HCT116 (cell line): ENCODE data around the gene KLF11. TPM values are rescaled to one million over a fixed set of nuclear protein-coding genes. Genes with fewer than 3 reads are reported as not detected.

Experiments
- ATAC-seq: fragments of 200-7000 bp; cut with Tn5 transposase; 2 replicates; pipeline ENCODE4 v1.9.1; 2020; ENCODE audit warnings: mild to moderate bottlenecking, moderate library complexity
- BruUV-seq: library from RNA; stranded (reverse); fragments of 400-500 nt; replicated peaks from 2 replicates; lab custom pipeline; 2021; lab: Mats Ljungman, UMichigan
- CTCF ChIA-PET: fragments of 300-600 bp; sonication (Branson Sonifier 250); formaldehyde crosslinking; loops from one replicate; lab custom pipeline; 2021; ENCODE audit warnings: antibody characterized with exemption; lab: Charles Lee
- POLR2A ChIA-PET: fragments of 300-600, 350-600 bp; sonication (Branson Sonifier 250); formaldehyde crosslinking; loops from one replicate; lab custom pipeline; 2021; ENCODE audit warnings: antibody characterized with exemption; lab: Charles Lee
- RAD21 ChIA-PET, 2 experiments: fragments of 300-600 bp; sonication (Branson Sonifier 250); formaldehyde crosslinking; loops; one replicate each; lab custom pipeline; 2023; ENCODE audit warnings: low total read pairs in 2 of 2; ENCODE audit not compliant: uncharacterized antibody in 2 of 2, unreplicated experiment in 2 of 2, low non-redundant PET in 1 of 2; lab: Charles Lee
- DNase-seq: peaks from one replicate; pipeline ENCODE4 v3.0.0-alpha.2; 2010; ENCODE audit warnings: low read depth, low spot score
- H2AFZ ChIP-seq: fragments of 200-600 bp; shearing (Covaris generic), sonication (generic); 2 replicates; pipeline ENCODE4 v1.6.1; 2017; ENCODE audit warnings: low read depth, mixed run types, mixed read lengths, antibody characterized with exemption, low read length; ENCODE audit not compliant: poor library complexity, severe bottlenecking
- H3K27ac ChIP-seq: 2 replicates; pipeline ENCODE4 v1.5.1; 2012; ENCODE audit warnings: low read depth, low read length
- H3K27me3 ChIP-seq: fragments of 200-600 bp; sonication (generic); 2 replicates; pipeline ENCODE4 v1.6.1; 2016; ENCODE audit warnings: mixed run types, low read length, mixed read lengths; ENCODE audit not compliant: insufficient read depth
- H3K36me3 ChIP-seq, 2 experiments: fragments of 200-500 bp in 1 of 2; fragments of 200-600 bp in 1 of 2; sonication (Bioruptor generic) in 1 of 2; sonication (generic) in 1 of 2; 2 replicates each; pipeline versions ENCODE4 v1.5.1 to v1.6.1; 2014 to 2016; ENCODE audit warnings: low read length in 2 of 2, inconsistent platforms in 1 of 2, mixed read lengths in 1 of 2, mixed run types in 1 of 2; ENCODE audit not compliant: insufficient read depth in 2 of 2, control insufficient read depth in 1 of 2
- H3K4me1 ChIP-seq, 2 experiments: fragments of 200-600 bp in 1 of 2; sonication (generic) in 1 of 2; 2 replicates each; pipeline versions ENCODE4 v1.5.1 to v1.6.1; 2012 to 2017; ENCODE audit warnings: low read length in 2 of 2, inconsistent platforms in 1 of 2, mild to moderate bottlenecking in 1 of 2, mixed read lengths in 1 of 2, mixed run types in 1 of 2, moderate library complexity in 1 of 2; ENCODE audit not compliant: insufficient read depth in 2 of 2, control insufficient read depth in 1 of 2
- H3K4me2 ChIP-seq: fragments of 200-600 bp; sonication (generic); 2 replicates; pipeline ENCODE4 v1.6.1; 2017; ENCODE audit warnings: mixed run types, low read length, mixed read lengths
- H3K4me3 ChIP-seq, 2 experiments: fragments of 200-600 bp in 1 of 2; sonication (generic) in 1 of 2; replicated peaks in 1 of 2; 2 replicates each; pipeline ENCODE4 v1.5.1; 2011 to 2016; ENCODE audit warnings: low read length in 2 of 2, control low read depth in 1 of 2, low read depth in 1 of 2, mild to moderate bottlenecking in 1 of 2, mixed read lengths in 1 of 2, mixed run types in 1 of 2
- H3K79me2 ChIP-seq: fragments of 200-600 bp; sonication (generic); 2 replicates; pipeline ENCODE4 v1.6.1; 2017; ENCODE audit warnings: mild to moderate bottlenecking, mixed run types, low read length, moderate library complexity, mixed read lengths; ENCODE audit not compliant: insufficient read depth
- H3K9ac ChIP-seq: fragments of 200-600 bp; sonication (generic); 2 replicates; pipeline ENCODE4 v1.6.1; 2016; ENCODE audit warnings: low read length, mixed read lengths
- H3K9me2 ChIP-seq: fragments of 200-600 bp; sonication (generic), shearing (Covaris generic); 2 replicates; pipeline ENCODE4 v1.6.1; 2017; ENCODE audit warnings: mixed run types, mild to moderate bottlenecking, moderate library complexity; ENCODE audit not compliant: insufficient read depth
- H3K9me3 ChIP-seq, 2 experiments: fragments of 200-500 bp in 1 of 2; fragments of 200-600 bp in 1 of 2; sonication (Bioruptor generic) in 1 of 2; sonication (generic) in 1 of 2; 2 replicates each; pipeline ENCODE4 v1.6.1; 2014 to 2017; ENCODE audit warnings: low read length in 2 of 2, mixed read lengths in 2 of 2, inconsistent platforms in 1 of 2, low read depth in 1 of 2, mild to moderate bottlenecking in 1 of 2, mixed run types in 1 of 2, moderate library complexity in 1 of 2; ENCODE audit not compliant: control insufficient read depth in 1 of 2, insufficient read depth in 1 of 2
- H4K20me1 ChIP-seq: fragments of 200-600 bp; sonication (generic), shearing (Covaris generic); 2 replicates; pipeline ENCODE4 v1.6.1; 2017; ENCODE audit warnings: mixed run types, mild to moderate bottlenecking, moderate library complexity; ENCODE audit not compliant: insufficient read depth
- CBX3 ChIP-seq: IDR thresholded peaks from 2 replicates; pipeline ENCODE4 v1.6.1; 2012; ENCODE audit warnings: low read depth
- CEBPB ChIP-seq: IDR thresholded peaks from 2 replicates; pipeline ENCODE4 v1.6.1; 2012; ENCODE audit warnings: low read depth
- ELF1 ChIP-seq: IDR thresholded peaks from 2 replicates; pipeline ENCODE4 v1.6.1; 2012; ENCODE audit warnings: low read depth, borderline replicate concordance
- FOSL1 ChIP-seq: IDR thresholded peaks from 2 replicates; pipeline ENCODE4 v1.6.1; 2012; ENCODE audit warnings: low read depth
- JUND ChIP-seq: IDR thresholded peaks from 2 replicates; pipeline ENCODE4 v1.6.1; 2012
- POLR2A ChIP-seq: IDR thresholded peaks from 2 replicates; pipeline ENCODE4 v1.7.0; 2011; ENCODE audit warnings: borderline replicate concordance; ENCODE audit not compliant: insufficient read depth, insufficient read length; ENCODE audit errors: extremely low read depth
- POLR2AphosphoS5 ChIP-seq: IDR thresholded peaks from 2 replicates; pipeline ENCODE4 v1.6.1; 2011; ENCODE audit warnings: mild to moderate bottlenecking, low read depth, low read length, moderate library complexity
- REST ChIP-seq: IDR thresholded peaks from 2 replicates; pipeline ENCODE4 v1.6.1; 2012; ENCODE audit warnings: low read depth
- SIN3A ChIP-seq: IDR thresholded peaks from 2 replicates; pipeline ENCODE4 v1.6.1; 2012; ENCODE audit warnings: low read depth
- SP1 ChIP-seq: IDR thresholded peaks from 2 replicates; pipeline ENCODE4 v1.6.1; 2012; ENCODE audit warnings: low read depth
- ZFX ChIP-seq: fragments of 450-650 bp; IDR thresholded peaks from 2 replicates; pipeline ENCODE4 v1.6.1; 2017
- ZNF274 ChIP-seq: fragments of 200-500 bp; sonication (Bioruptor generic); IDR thresholded peaks from 2 replicates; pipeline ENCODE4 v1.6.1; 2014; ENCODE audit warnings: mild to moderate bottlenecking, low read depth, low read length, inconsistent platforms
- intact Hi-C: fragments of 100-400 bp; cut with micrococcal nuclease; formaldehyde crosslinking; loops from 2 replicates; pipeline ENCODE4 v1.10.0; 2022
- total RNA-seq: library from RNA; stranded (reverse); gene quantifications from one replicate; pipeline ENCODE4 v1.2.1, GENCODE V29; 2021; ENCODE audit not compliant: unreplicated experiment
- TF ChIP-seq, protein P1 (sequence below): IDR thresholded peaks from 2 replicates; pipeline ENCODE4 v1.6.1; 2012

Gene KLF11
- total RNA-seq, 1 experiment from 2014 or later: 9.0 TPM

GRCh38 chr2:10075101-10075500 lies 31.8 kb downstream of the KLF11 start:
- Histone ChIP-seq H3K4me3 (no peak overlapping the region), H3K27me3 (no peaks in the 10 kb centered on the region)
- no TSS peak for BruUV-seq

DNA sequence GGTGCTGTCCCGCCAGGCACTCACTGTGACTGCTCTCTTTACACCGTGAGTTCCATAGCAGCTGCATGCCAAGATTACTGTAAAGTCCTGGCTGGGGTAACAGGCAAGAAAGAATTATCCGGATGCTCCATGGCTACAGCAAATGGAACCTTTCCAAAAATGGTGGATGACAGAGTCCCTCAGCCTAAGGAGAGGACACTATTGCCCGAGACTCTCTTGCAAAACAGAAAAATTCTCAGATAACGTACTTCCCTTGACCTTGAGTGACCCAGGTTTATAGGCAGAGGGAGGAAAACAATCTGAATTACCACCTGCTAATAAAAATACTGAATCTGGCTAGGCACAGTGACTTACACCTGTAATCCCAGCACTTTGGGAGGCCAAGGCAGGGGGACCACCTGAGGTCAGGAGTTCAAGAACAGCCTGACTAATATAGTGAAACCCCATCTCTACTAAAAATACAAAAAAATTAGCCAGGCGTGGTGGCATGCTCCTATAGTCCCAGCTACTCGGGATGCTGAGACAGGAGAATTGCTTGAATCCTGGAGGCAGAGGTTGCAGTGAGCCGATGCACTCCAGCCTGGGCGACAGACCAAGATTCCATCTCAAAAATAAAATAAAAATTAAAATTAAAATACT lies 32.3 kb downstream of the KLF11 start:
- intact Hi-C loops: no loop called here
- no peak for ATAC-seq
- RAD21 ChIA-PET: no interaction called here

More at GRCh38 chr2:10075101-10075500, 31.8 kb downstream of the KLF11 start:
- RAD21 ChIA-PET: no interaction called here
- Histone ChIP-seq H3K9me3 (no peaks in the 10 kb centered on the region), H3K4me2 (no peak overlapping the region), H3K36me3 (no peaks in the 10 kb centered on the region), H3K27ac (no peak overlapping the region), H2AFZ (no peak overlapping the region), H3K4me1 (peaks cover 6 to 16% of the 10 kb centered on the region in 2 experiments), H3K9me2 (no peaks in the 10 kb centered on the region), H3K79me2 (no peaks in the 10 kb centered on the region), H3K9ac (no peak overlapping the region), H4K20me1 (no peaks in the 10 kb centered on the region)
- DNase-seq: no peak
- TF ChIP-seq, protein P1, sequence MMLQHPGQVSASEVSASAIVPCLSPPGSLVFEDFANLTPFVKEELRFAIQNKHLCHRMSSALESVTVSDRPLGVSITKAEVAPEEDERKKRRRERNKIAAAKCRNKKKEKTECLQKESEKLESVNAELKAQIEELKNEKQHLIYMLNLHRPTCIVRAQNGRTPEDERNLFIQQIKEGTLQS: no peak
- no peak for TF ChIP-seq SIN3A
- TF ChIP-seq FOSL1: no peak
- no peak for TF ChIP-seq POLR2AphosphoS5
- TF ChIP-seq ELF1: no peak
- CTCF ChIA-PET: no interaction called here
- POLR2A ChIA-PET: no interaction called here
- no peak for ATAC-seq
- intact Hi-C loops: no loop called here

More for the DNA sequence above, 32.3 kb downstream of the KLF11 start:
- H3K9me2 ChIP-seq: no peaks in the 10 kb centered on the region
- H3K9ac ChIP-seq: no peak overlapping the region
- no peak for TF ChIP-seq REST
- no peak for TF ChIP-seq SP1
- no peak for TF ChIP-seq ZFX
- no peak for TF ChIP-seq POLR2A
- TF ChIP-seq CEBPB: no peak
- TF ChIP-seq CBX3: no peak
- TF ChIP-seq ELF1: no peak
- TF ChIP-seq POLR2AphosphoS5: no peak
- TF ChIP-seq ZNF274: no peak
- TF ChIP-seq JUND: no peak
- peaks cover 6 to 21% of the 10 kb centered on the region in 2 experiments for H3K4me1 ChIP-seq
- H4K20me1 ChIP-seq: no peaks in the 10 kb centered on the region
- H3K36me3 ChIP-seq: no peaks in the 10 kb centered on the region
- ChIA-PET POLR2A (no interaction called here), CTCF (no interaction called here)
- H3K79me2 ChIP-seq: no peaks in the 10 kb centered on the region
- H3K4me2 ChIP-seq: no peak overlapping the region
- no peaks in the 10 kb centered on the region for H3K27me3 ChIP-seq
- no peak for DNase-seq
- no TSS peak for BruUV-seq
- no peak overlapping the region for H3K4me3 ChIP-seq
- no peaks in the 10 kb centered on the region for H3K9me3 ChIP-seq
- no peak overlapping the region for H3K27ac ChIP-seq
- no peak overlapping the region for H2AFZ ChIP-seq
